Gastroesophageal sphincter (tissue), 3 donors: Measurements from ENCODE around the gene EHD3.

Experiments
- EP300 ChIP-seq: sonication (generic); formaldehyde crosslinking; IDR thresholded peaks from one replicate; pipeline ENCODE4 v1.6.1; 2017; ENCODE audit warnings: antibody characterized with exemption, mild to moderate bottlenecking
- POLR2A ChIP-seq, 2 donors: fragments of 450-650 bp; IDR thresholded peaks; one replicate each; pipeline ENCODE4 v1.6.1; 2017; ENCODE audit warnings: antibody characterized with exemption in 2 of 2, mild to moderate bottlenecking in 2 of 2, moderate library complexity in 1 of 2
- POLR2AphosphoS5 ChIP-seq: sonication (generic); formaldehyde crosslinking; IDR thresholded peaks from one replicate; pipeline ENCODE4 v1.6.1; 2017; ENCODE audit warnings: antibody characterized with exemption
- TF ChIP-seq, protein P1 (sequence below), 4 experiments: fragments of 200-600 bp in 2 of 4; fragments of 450-650 bp in 2 of 4; sonication (generic) in 1 of 4; IDR thresholded peaks; one replicate each; pipeline ENCODE4 v1.5.1; 2017 to 2019; ENCODE audit warnings: antibody characterized with exemption in 4 of 4, mild to moderate bottlenecking in 2 of 4, moderate library complexity in 2 of 4

DNA sequence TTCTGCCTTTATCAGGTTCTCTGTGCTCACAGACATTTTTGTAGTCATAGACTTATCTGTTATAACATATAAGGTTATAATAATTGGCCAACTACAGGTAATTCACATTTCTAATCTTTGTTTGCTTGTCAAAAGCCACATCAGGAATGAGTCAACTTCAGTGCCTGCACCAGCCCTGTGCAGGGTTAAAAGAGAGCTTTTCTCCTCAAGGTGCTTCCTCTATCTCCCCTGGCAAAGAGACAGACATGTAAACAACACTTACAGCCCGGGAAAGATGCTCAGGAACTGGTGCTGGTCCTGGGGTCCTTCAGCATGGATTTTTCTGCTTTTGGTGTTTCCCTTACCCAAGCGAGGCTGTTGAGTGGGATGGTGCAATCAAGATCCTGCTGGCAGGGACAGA lies 7.7 kb upstream of the EHD3 start:
- no peak for TF ChIP-seq POLR2AphosphoS5
- no peak for TF ChIP-seq EP300
- TF ChIP-seq, protein P1, sequence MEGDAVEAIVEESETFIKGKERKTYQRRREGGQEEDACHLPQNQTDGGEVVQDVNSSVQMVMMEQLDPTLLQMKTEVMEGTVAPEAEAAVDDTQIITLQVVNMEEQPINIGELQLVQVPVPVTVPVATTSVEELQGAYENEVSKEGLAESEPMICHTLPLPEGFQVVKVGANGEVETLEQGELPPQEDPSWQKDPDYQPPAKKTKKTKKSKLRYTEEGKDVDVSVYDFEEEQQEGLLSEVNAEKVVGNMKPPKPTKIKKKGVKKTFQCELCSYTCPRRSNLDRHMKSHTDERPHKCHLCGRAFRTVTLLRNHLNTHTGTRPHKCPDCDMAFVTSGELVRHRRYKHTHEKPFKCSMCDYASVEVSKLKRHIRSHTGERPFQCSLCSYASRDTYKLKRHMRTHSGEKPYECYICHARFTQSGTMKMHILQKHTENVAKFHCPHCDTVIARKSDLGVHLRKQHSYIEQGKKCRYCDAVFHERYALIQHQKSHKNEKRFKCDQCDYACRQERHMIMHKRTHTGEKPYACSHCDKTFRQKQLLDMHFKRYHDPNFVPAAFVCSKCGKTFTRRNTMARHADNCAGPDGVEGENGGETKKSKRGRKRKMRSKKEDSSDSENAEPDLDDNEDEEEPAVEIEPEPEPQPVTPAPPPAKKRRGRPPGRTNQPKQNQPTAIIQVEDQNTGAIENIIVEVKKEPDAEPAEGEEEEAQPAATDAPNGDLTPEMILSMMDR (IDR thresholded peaks at IDR 0.05) = no peak
- no peak for TF ChIP-seq POLR2A (IDR thresholded peaks at IDR 0.05)
